ENCODE results near the gene SLCO4A1.

The SLCO4A1 gene

DNA sequence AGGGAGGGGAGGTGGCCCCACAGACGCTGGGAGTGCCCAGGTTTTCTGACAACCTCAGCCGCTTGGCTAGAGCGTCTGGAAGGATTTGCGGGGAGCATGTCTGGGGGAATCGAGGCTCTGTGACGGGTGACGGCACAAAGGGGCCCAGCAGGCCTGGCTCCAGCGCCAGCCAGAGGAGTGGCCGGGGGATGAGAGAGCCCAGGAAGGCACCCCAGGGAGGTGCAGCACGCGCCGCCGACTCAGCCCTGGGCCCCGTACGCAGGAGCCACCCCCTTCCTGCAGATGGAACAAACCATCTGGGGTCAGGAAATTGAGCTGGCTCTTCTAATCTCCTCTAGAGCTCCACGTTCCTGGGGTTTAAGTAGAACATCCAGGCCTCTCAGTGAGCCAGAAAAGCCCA, 5.9 kb upstream of the SLCO4A1 start:
- in situ Hi-C loops (cut with MboI; ENCODE audit: low sequenced_read_pairs): no loop called here

DNA sequence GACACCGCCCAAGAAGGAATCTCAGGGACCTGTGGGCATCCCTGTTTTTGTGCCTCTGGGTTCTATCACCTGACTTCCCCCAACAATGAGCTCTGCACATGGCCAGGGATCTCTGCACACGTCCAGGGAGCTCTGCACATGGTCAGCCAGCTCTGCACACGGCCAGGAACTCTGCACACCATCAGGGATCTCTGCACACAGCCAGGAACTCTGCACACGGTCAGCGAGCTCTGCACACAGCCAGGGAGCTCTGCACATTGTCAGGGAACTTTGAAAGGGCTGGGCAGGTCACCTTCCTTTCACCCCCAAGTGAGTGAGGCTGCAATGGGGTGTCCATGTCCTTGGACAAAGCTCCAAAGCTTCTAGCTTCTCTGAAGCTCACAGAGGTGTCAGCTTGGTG, 5.2 kb upstream of the SLCO4A1 start:
- in situ Hi-C loops (cut with MboI; ENCODE audit: low sequenced_read_pairs): no loop called here

- in situ Hi-C loops (cut with MboI; ENCODE audit: low sequenced_read_pairs): no loop called here
These were observed 4.7 kb upstream of the SLCO4A1 start for GRCh38 chr20:62637521-62638054.

DNA sequence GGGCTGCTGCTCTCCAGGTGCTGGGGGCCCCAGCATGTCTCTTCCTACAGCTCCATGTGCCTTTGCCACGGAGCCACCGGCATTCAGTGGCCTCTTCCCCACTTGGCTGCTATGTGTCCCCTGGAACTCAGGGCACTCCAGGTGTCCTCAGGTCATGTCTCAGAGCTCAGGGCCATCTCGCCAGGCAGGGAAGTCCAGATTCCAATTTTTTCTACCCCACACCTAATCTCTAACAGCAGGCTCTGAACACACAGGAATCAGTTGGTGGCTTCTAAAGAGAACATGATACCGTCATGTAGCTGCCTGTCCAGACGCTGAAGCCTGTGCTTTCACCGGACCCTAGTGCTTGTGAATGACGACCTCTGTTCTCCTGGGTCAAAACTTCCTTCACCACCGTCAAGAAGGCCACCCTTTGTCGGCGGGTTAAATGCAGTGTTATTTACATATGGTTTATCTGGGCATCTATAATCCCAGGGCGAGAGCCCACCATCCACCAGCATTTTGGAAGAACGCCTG, 4.2 kb upstream of the SLCO4A1 start:
- in situ Hi-C loops (cut with MboI; ENCODE audit: low sequenced_read_pairs): no loop called here

GRCh38 chr20:62638679-62639406, 3.5 kb upstream of the SLCO4A1 start:
- in situ Hi-C loops (cut with MboI; ENCODE audit: low sequenced_read_pairs): no loop called here

DNA sequence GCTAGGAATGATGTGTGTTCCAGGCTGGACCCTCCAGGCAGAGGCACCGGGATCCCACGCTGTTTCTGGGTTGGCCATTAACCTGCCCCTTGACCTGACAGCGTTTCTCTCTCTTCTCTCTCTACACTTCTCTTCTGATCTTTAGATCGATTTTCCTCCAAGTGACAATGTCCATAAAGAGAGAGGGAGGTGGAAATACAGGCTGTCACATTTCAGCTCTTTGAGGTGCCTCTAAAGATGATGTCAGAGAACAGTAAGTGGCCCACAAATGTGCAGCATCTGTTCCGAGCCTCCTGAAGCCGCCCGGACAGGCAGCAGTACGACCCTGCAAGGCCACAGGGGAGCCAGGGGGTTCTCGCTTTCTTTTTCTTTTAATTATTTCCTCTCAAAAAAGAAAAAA, 2.5 kb upstream of the SLCO4A1 start:
- in situ Hi-C loops (cut with MboI; ENCODE audit: low sequenced_read_pairs): no loop called here

GRCh38 chr20:62640870-62641269, 1.4 kb upstream of the SLCO4A1 start:
- in situ Hi-C loops (cut with MboI; ENCODE audit: low sequenced_read_pairs): no loop called here

DNA sequence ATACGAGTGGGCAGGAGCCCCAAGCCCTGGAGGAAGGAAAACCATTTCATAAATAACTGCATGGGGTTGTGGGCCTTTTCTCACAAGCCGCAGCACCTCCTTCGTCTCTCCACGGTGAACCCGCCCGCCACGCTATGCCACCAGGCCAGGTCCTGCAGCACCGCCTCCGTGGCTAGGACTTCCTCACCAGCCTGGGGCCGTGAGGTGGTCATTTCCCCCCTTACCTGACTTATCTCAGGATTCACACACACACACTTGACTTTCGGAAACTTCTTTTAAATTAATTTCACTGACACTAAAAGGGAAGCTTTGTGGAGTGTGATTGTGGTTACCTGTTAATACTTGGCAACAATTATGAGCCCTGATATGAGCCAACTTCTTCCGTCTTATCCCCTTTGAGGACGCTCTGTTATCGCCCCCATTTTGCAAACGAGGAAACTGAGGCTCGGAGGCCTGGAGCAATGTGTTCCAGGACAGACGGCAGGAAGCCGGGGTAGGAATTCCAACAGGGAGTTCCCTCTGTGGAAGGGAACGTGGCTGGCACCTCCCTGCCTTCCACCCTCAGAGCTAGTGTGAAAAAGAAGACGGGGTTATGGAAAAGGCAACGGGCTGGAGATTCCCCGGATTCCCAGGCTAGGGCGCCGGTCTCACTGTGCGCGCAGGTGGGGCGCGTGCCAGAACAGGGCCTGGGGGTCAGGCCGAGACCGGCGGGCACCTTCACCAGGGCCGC, 817 bp upstream of the SLCO4A1 start:
- in situ Hi-C loops (cut with MboI; ENCODE audit: low sequenced_read_pairs): no loop called here

DNA sequence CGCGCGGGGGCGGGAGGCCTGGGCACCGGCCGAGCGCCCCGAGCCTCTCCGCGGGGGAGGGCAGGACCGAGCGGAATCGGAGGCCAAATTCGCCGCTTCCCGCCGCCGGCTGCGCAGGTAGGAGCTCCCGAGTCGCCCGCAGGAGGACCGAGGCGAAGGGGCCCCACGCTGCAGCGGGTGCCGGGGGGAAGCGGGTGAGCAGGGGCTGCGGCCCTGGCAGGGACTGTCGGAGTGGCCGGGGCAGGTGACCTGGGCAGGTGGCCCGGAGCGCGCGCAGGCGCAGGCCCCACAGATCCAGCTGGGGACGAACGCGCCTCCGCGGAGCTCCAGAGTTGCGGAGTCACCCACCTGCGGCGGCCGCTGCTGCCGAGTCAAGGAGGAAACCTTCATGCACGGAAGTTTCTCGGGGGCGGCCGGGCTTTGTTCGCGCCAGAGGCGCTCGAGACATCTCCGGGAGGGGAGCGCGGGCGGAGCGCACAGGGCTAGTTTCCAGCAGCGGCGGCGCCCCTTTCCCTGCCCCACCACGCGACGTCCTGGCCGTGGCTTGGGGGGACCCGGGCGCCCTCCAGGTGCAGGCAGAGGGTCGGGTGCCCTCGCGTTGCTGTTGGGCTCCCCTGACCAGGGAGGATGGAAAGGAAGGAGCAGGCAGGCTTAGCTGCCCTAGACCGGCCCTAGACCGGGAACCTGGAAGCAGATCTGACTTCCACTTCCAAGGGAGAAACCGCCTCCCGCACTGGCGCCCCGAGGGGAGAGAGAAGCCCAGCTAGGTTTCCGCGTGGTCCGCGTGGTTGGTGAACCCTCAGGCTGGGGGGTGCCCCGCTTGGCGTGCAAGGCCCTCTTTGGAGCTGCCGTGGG, 590 bp downstream of the SLCO4A1 start:
- in situ Hi-C loops (cut with MboI; ENCODE audit: low sequenced_read_pairs): no loop called here

- in situ Hi-C loops (cut with MboI; ENCODE audit: low sequenced_read_pairs): no loop called here
These were observed 1.3 kb downstream of the SLCO4A1 start for GRCh38 chr20:62643521-62644043.

DNA sequence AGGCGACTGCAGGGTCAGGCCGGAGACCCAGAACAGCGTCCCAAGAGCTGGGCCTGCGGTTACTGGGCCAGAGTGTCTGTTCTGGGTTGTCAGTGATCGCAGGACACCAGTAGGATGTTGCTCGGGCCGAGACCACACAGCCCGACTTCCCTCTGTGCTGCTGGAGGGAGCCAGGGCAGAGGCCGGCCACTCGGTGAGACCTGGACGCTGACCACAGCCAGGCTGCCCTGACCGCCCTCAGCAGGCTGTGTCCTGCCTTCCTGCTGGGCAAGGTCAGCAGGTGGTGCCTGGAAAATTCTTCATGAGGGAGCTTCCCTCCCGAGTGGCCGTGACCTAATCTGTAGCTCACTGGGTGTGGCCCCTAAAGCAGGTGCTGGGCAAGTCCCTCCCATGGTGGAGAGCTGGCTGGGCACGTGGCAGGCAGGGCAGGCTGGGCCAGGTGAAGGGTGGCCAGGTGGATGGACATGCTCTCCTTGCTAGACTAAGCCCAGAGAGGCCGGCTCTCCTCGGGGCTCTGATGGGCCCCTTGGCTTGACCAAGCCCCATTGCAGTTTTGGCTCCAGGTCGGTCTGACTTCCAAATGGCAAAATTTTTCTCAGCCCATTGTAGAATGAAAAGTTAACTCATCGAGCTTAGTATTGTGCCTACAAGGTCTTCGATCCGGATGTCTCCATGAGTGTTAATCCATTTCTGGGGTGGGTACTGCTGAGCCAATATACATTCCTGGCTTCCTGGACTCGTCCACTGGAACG, 1.9 kb downstream of the SLCO4A1 start:
- in situ Hi-C loops (cut with MboI; ENCODE audit: low sequenced_read_pairs): no loop called here

- in situ Hi-C loops (cut with MboI; ENCODE audit: low sequenced_read_pairs): no loop called here
These were observed 2.6 kb downstream of the SLCO4A1 start for GRCh38 chr20:62644802-62645496.

- in situ Hi-C loops (cut with MboI; ENCODE audit: low sequenced_read_pairs): no loop called here
These were observed 3.3 kb downstream of the SLCO4A1 start for GRCh38 chr20:62645613-62646012.

- in situ Hi-C loops (cut with MboI; ENCODE audit: low sequenced_read_pairs): no loop called here
These were observed 4.7 kb downstream of the SLCO4A1 start for GRCh38 chr20:62646851-62647520.

- in situ Hi-C loops (cut with MboI; ENCODE audit: low sequenced_read_pairs): no loop called here
These were observed 5.4 kb downstream of the SLCO4A1 start for GRCh38 chr20:62647521-62648317.

GRCh38 chr20:62648318-62648995, 6.2 kb downstream of the SLCO4A1 start:
- in situ Hi-C loops (cut with MboI; ENCODE audit: low sequenced_read_pairs): no loop called here

- in situ Hi-C loops (cut with MboI; ENCODE audit: low sequenced_read_pairs): no loop called here
These were observed 6.8 kb downstream of the SLCO4A1 start for GRCh38 chr20:62649140-62649539.

All from hTERT RPE-1 (cell line).